Measurements from ENCODE around the gene ACKR2. TPM values are rescaled to one million over a fixed set of nuclear protein-coding genes. Genes with fewer than 3 reads are reported as not detected.

Gene ACKR2
- 0.20 TPM in 1 of 2 replicates, not detected in the other for total RNA-seq

DNA sequence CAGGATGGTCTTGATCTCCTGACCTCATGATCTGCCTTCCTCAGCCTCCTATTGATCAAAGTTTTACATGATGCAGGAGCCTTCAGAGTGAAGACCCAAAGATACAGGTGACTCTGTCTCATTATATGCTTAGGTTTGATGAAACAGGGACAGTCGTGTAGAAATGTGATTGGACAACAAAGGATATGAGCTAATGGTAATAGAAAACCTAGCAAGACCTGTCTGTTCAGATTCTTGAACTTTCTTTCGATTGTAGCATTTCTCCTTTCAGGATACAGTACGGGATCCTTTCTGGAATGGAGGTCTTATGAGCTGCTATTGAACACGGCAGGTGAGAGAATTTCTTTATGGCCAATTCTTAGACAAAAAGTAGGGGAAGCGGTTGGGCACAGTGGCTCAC is at the start of gene ACKR2:
Gene ACKR2, plus strand, starts transcription at position 244 of the 400 bp plus-strand sequence. CDS start 55,058 bp downstream, outside the sequence.

DNA sequence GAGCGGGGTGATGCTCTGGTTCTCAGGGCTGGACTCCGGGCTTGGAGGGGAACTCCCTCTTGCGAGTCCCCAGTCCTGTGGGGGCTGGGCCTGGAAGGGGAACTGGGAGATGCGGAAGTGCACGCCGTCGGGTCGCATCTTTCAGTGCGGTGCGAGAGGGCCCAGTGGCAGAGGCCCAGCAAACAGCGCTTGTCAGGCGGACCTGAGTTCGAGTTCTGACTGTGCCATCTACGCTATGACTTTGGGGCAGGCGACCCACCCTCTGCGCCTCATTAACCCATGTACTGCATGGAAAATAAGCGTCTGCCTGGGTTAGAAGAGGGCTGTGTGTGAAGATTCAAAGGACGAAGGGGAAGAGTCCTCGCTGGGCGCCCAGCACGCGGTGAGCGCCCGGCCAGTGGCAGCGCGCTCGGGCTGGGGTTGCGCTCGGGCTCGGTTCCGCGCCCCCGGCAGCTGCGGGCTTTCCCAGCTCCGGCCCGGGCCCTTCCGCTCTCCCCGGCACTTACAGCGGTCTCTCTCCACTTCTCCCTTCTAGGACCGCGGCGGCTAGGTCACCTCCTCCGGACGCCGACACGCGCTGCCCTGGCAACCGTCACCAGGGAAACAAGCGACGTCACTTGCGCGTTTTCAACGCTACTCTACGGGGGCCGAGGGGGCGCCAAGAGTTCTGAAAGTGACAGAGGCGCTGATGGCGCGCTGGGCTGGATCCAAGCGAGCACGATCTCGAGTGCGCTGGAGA is 36.4 kb upstream of the ACKR2 start, which contains the start of gene CCDC13:
Gene CCDC13, minus strand, starts transcription at position 584 of the 739 bp plus-strand sequence. CDS start 14,908 bp downstream, outside the sequence.

DNA sequence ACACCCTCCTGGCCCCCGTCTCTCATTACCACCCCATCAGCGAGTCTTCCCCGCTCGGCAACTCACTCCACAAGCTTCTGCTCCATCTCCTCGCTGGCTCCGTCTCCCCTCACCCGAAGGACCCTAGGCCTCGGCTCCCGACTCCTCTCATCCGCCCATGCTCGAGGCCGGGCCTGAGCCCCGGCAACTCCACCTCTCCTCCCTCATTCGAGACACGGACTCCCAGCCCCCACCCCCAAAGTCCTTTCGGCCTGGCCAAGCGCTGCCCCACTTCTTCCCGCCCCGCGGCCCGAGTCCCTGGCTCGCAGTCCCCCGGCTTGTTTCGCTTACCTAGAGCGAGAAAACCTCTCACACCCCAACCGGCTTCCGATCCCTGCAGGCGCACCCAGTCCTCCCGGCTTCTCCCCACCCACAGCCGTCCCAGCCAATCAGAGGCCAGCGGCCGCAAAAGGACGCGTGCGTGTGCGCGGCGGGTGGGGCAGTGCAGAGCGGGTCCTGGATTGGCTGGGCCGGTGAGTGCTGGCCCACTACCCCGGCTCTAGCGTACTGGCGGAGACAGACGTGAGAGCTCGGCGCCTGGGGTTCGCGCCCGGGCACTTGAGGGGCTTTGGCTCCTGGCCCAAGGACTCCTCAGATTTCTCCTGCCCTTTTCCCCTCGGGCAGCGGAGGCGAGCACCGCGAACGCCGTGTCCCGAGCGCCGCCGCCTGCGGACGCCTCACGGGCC is 5.0 kb upstream of the ACKR2 start, which contains the start of gene HIGD1A:
Gene HIGD1A, minus strand, starts transcription at position 385 of the 725 bp plus-strand sequence. CDS start 10,237 bp downstream, outside the sequence.

GRCh38 chr3:42875325-42876151 is 66.3 kb downstream of the ACKR2 start, which contains the start of gene CYP8B1:
CYP8B1 (minus strand) TSS chr3:42875879; CDS start chr3:42875816, 63 bp downstream.

GRCh38 chr3:42906070-42906847 is 97.0 kb downstream of the ACKR2 start, which contains the start of gene ZNF662:
ZNF662 (plus strand) TSS chr3:42906142; CDS start chr3:42908115, 1,973 bp downstream.

Small RNA genes lying within 50 kb of the gene (small RNA-seq; reads per million reads assigned to genes)
- gene CCDC13 = 0.19 reads per million

Other genes starting within 250 kb of the ACKR2 start
- gene SEC22C, start 227.5 kb upstream of the ACKR2 start, total RNA-seq = 60.6 and 65.1 TPM in 2 replicates
- 17.6 and 22.4 TPM in 2 replicates for gene SS18L2, start 218.6 kb upstream of the ACKR2 start, total RNA-seq
- gene NKTR, start 208.8 kb upstream of the ACKR2 start, total RNA-seq = 55.1 and 62.8 TPM in 2 replicates
- gene ZBTB47, start 155.7 kb upstream of the ACKR2 start, total RNA-seq = 23.1 and 26.5 TPM in 2 replicates
- gene KLHL40, start 123.9 kb upstream of the ACKR2 start, total RNA-seq = not detected in 2 replicates
- gene HHATL, start 106.6 kb upstream of the ACKR2 start, total RNA-seq = not detected in 2 replicates
- 1.4 and 2.2 TPM in 2 replicates for gene CCDC13, start 36.2 kb upstream of the ACKR2 start, total RNA-seq
- 126 and 180 TPM in 2 replicates for gene HIGD1A, start 5.0 kb upstream of the ACKR2 start, total RNA-seq
- gene CYP8B1, start 66.4 kb downstream of the ACKR2 start, total RNA-seq = not detected in 2 replicates
- 0.98 and 2.2 TPM in 2 replicates for gene ZNF662, start 96.7 kb downstream of the ACKR2 start, total RNA-seq
- gene GASK1A, start 169.9 kb downstream of the ACKR2 start, total RNA-seq = 0.39 and 0.73 TPM in 2 replicates

All from subcutaneous preadipocyte (primary cell).